Measurements from ENCODE around the gene RPRD1B. TPM values are rescaled to one million over a fixed set of nuclear protein-coding genes. Genes with fewer than 3 reads are reported as not detected.
A peak's percentile ranks its signal among the peaks of the same experiment; 100 is the strongest.

RPRD1B gene
- total and polyA plus RNA-seq, 2 experiments from 2014 or later: 7.3 to 24.3 TPM

GRCh38 chr20:38129893-38130609 is 96.5 kb downstream of the RPRD1B start (continued):
- TF ChIP-seq ZNF331 (CRISPR knock-in tag; IDR thresholded peaks at IDR 0.05; ENCODE audit: low read depth) (no peak), POLR2AphosphoS5 (IDR thresholded peaks at IDR 0.05; ENCODE audit: low read depth) (no peak), STAT1 (IDR thresholded peaks at IDR 0.05; ENCODE audit: unreplicated experiment) (no peak), CTCF (conservative IDR thresholded peaks at IDR 0.05; ENCODE audit: low read depth in 2 of 2) (no peak)

GRCh38 chr20:38130687-38131587 is 97.4 kb downstream of the RPRD1B start:
- Histone ChIP-seq H3K36me3 (ENCODE audit: insufficient read depth) (no peaks in the 10 kb centered on the region), H3F3A (replicated peaks; ENCODE audit: low read depth) (no peaks in the 10 kb centered on the region), H3K27me3 (ENCODE audit: insufficient read depth) (no peaks in the 10 kb centered on the region), H3K4me3 (no peak overlapping the region), H3K27ac (ENCODE audit: low read depth) (no peak overlapping the region), H3K4me2 (no peak overlapping the region), H3K79me2 (replicated peaks; ENCODE audit: insufficient read depth) (no peaks in the 10 kb centered on the region), H4K20me1 (replicated peaks; ENCODE audit: insufficient read depth) (no peaks in the 10 kb centered on the region), H3K4me1 (ENCODE audit: insufficient read depth) (no peaks in the 10 kb centered on the region), H2AFZ (no peak overlapping the region), H3K9me2 (ENCODE audit: insufficient read depth) (no peaks in the 10 kb centered on the region)
- DNase-seq (ENCODE audit: low spot score) (no peak), ATAC-seq (no peak)
- H3K9me3 Mint-ChIP-seq: no peaks in the 10 kb centered on the region; the same call in 2 of the 3 replicates
- peaks cover 3% of the 10 kb centered on the region; the same call in 2 of the 3 replicates for H3K4me1 Mint-ChIP-seq
- H3K27me3 Mint-ChIP-seq (ENCODE audit: insufficient read depth, low read depth, poor library complexity): no peaks in the 10 kb centered on the region
- H3K27ac Mint-ChIP-seq: 0 out of 2 replicates have a peak overlapping the region, but pooled peaks have one; percentile 33
- no peaks in the 10 kb centered on the region for H3K36me3 Mint-ChIP-seq (ENCODE audit: low read depth)
- no peak overlapping the region for H3K4me3 Mint-ChIP-seq
- TF ChIP-seq STAT1 (IDR thresholded peaks at IDR 0.05; ENCODE audit: unreplicated experiment) (no peak), POLR2AphosphoS5 (IDR thresholded peaks at IDR 0.05; ENCODE audit: low read depth) (no peak), NANOG (IDR thresholded peaks at IDR 0.05; ENCODE audit: borderline replicate concordance) (no peak), ZNF114 (CRISPR knock-in tag; IDR thresholded peaks at IDR 0.05) (no peak), CTCF (conservative IDR thresholded peaks at IDR 0.05; ENCODE audit: low read depth in 2 of 2) (no peak), ETS1 (IDR thresholded peaks at IDR 0.05) (no peak), EZH2 (IDR thresholded peaks at IDR 0.05; ENCODE audit: low read depth, unreplicated experiment) (no peak), EZH2phosphoT487 (IDR thresholded peaks at IDR 0.05; ENCODE audit: unreplicated experiment) (no peak), REST (IDR thresholded peaks at IDR 0.05; ENCODE audit: unreplicated experiment) (no peak)
